H9 (cell line): ENCODE measurements around the gene SZT2. TPM values are rescaled to one million over a fixed set of nuclear protein-coding genes. Genes with fewer than 3 reads are reported as not detected.

Experiments used
- DNase-seq: peaks from one replicate; pipeline ENCODE4 v3.0.0-alpha.2; 2017
- H2AFZ ChIP-seq: one replicate; pipeline ENCODE4 v1.6.1; 2013; ENCODE audit warnings: mild to moderate bottlenecking, low read length, control low read depth, moderate library complexity
- H2AK5ac ChIP-seq: 2 replicates; pipeline ENCODE4 v1.6.1; 2013; ENCODE audit warnings: low read length, control low read depth, mixed read lengths; ENCODE audit not compliant: insufficient read length
- H2BK120ac ChIP-seq: one replicate; pipeline ENCODE4 v1.6.1; 2013; ENCODE audit warnings: low read depth, mild to moderate bottlenecking, low read length, control low read depth, inconsistent platforms; ENCODE audit not compliant: poor library complexity, severe bottlenecking
- H2BK12ac ChIP-seq: 2 replicates; pipeline ENCODE4 v1.6.1; 2013; ENCODE audit warnings: low read length, control low read depth, mixed read lengths, low read depth; ENCODE audit not compliant: insufficient read length
- H2BK15ac ChIP-seq: 2 replicates; pipeline ENCODE4 v1.6.1; 2013; ENCODE audit warnings: low read depth, low read length, control low read depth
- H2BK20ac ChIP-seq: one replicate; pipeline ENCODE4 v1.6.1; 2013; ENCODE audit warnings: low read depth, mild to moderate bottlenecking, low read length, control low read depth, inconsistent platforms; ENCODE audit not compliant: poor library complexity, severe bottlenecking
- H2BK5ac ChIP-seq: 2 replicates; pipeline ENCODE4 v1.6.1; 2013; ENCODE audit warnings: low read length, control low read depth, mixed read lengths; ENCODE audit not compliant: insufficient read length
- H3K14ac ChIP-seq: 2 replicates; pipeline ENCODE4 v1.6.1; 2013; ENCODE audit warnings: low read length, control low read depth; ENCODE audit not compliant: insufficient read depth
- H3K18ac ChIP-seq: 2 replicates; pipeline ENCODE4 v1.6.1; 2013; ENCODE audit warnings: low read depth, mild to moderate bottlenecking, mixed read lengths, low read length, control low read depth; ENCODE audit not compliant: insufficient read length
- H3K23ac ChIP-seq: 2 replicates; pipeline ENCODE4 v1.6.1; 2013; ENCODE audit warnings: low read length, control low read depth, mixed read lengths, low read depth; ENCODE audit not compliant: insufficient read length
- H3K23me2 ChIP-seq: 2 replicates; pipeline ENCODE4 v1.6.1; 2013; ENCODE audit warnings: low read depth, mild to moderate bottlenecking, mixed read lengths, low read length, control low read depth; ENCODE audit not compliant: insufficient read length, poor library complexity, severe bottlenecking
- H3K27ac ChIP-seq: 2 replicates; pipeline ENCODE4 v1.5.1; 2013; ENCODE audit warnings: low read length, control low read depth, mixed read lengths, low read depth; ENCODE audit not compliant: insufficient read length
- H3K27me3 ChIP-seq: 2 replicates; pipeline ENCODE4 v1.6.1; 2013; ENCODE audit warnings: low read length, control low read depth, inconsistent platforms; ENCODE audit not compliant: insufficient read depth
- H3K4ac ChIP-seq: 2 replicates; pipeline ENCODE4 v1.6.1; 2013; ENCODE audit warnings: low read depth, mild to moderate bottlenecking, control low read depth, inconsistent platforms, low read length, moderate library complexity
- H3K4me1 ChIP-seq: 2 replicates; pipeline ENCODE4 v1.6.1; 2013; ENCODE audit warnings: low read length, control low read depth, inconsistent platforms; ENCODE audit not compliant: insufficient read depth
- H3K4me2 ChIP-seq: 2 replicates; pipeline ENCODE4 v1.6.1; 2013; ENCODE audit warnings: low read length, control low read depth, mixed read lengths; ENCODE audit not compliant: insufficient read length, insufficient read depth
- H3K56ac ChIP-seq: 2 replicates; pipeline ENCODE4 v1.6.1; 2013; ENCODE audit warnings: low read depth, mild to moderate bottlenecking, mixed read lengths, low read length, control low read depth; ENCODE audit not compliant: insufficient read length
- H3K79me1 ChIP-seq: 2 replicates; pipeline ENCODE4 v1.6.1; 2013; ENCODE audit warnings: low read depth, mild to moderate bottlenecking, moderate library complexity, low read length, control low read depth, inconsistent platforms; ENCODE audit not compliant: insufficient read depth, poor library complexity, severe bottlenecking
- H3K79me2 ChIP-seq: 2 replicates; pipeline ENCODE4 v1.6.1; 2013; ENCODE audit warnings: low read length, control low read depth, inconsistent platforms; ENCODE audit not compliant: insufficient read depth
- H3K9ac ChIP-seq: 2 replicates; pipeline ENCODE4 v1.6.1; 2013; ENCODE audit warnings: low read length, control low read depth, mixed read lengths; ENCODE audit not compliant: insufficient read length; ENCODE audit errors: extremely low read depth
- H3K9me3 ChIP-seq: one replicate; pipeline ENCODE4 v1.6.1; 2013; ENCODE audit warnings: low read depth, low read length, inconsistent platforms; ENCODE audit not compliant: control insufficient read depth
- H3T11ph ChIP-seq: one replicate; pipeline ENCODE4 v1.6.1; 2013; ENCODE audit warnings: mild to moderate bottlenecking, low read length, control low read depth, inconsistent platforms
- H4K20me1 ChIP-seq: one replicate; pipeline ENCODE4 v1.6.1; 2013; ENCODE audit not compliant: control insufficient read depth, insufficient read length, insufficient read depth
- H4K5ac ChIP-seq: 2 replicates; pipeline ENCODE4 v1.6.1; 2013; ENCODE audit warnings: low read depth, mild to moderate bottlenecking, mixed read lengths, low read length, control low read depth; ENCODE audit not compliant: insufficient read length
- H4K8ac ChIP-seq: replicated peaks from 2 replicates; pipeline ENCODE4 v1.6.1; 2013; ENCODE audit warnings: low read length, control low read depth, mixed read lengths, low read depth; ENCODE audit not compliant: insufficient read length
- H4K91ac ChIP-seq: 2 replicates; pipeline ENCODE4 v1.6.1; 2013; ENCODE audit warnings: low read depth, mild to moderate bottlenecking, moderate library complexity, mixed read lengths, low read length, control low read depth; ENCODE audit not compliant: insufficient read length
- H3K27ac Mint-ChIP-seq, 3 experiments: 2 replicates in 2 of 3; 3 replicates in 1 of 3; pipeline ENCODE4 v1.8.0; 2020 to 2021; ENCODE audit warnings: mixed read lengths in 3 of 3, mild to moderate bottlenecking in 1 of 3, moderate library complexity in 1 of 3
- H3K27me3 Mint-ChIP-seq: 2 replicates; pipeline ENCODE4 v1.8.0; 2021; ENCODE audit warnings: low read depth, mild to moderate bottlenecking, moderate library complexity, mixed read lengths
- H3K36me3 Mint-ChIP-seq, 3 experiments: 2 replicates in 2 of 3; 3 replicates in 1 of 3; pipeline ENCODE4 v1.8.0; 2020 to 2021; ENCODE audit warnings: low read depth in 3 of 3, mixed read lengths in 3 of 3; ENCODE audit not compliant: insufficient read depth in 1 of 3
- H3K4me1 Mint-ChIP-seq, 2 experiments: 2 replicates each; pipeline ENCODE4 v1.8.0; 2020; ENCODE audit warnings: mixed read lengths in 2 of 2
- H3K4me3 Mint-ChIP-seq, 2 experiments: 2 replicates in 1 of 2; 3 replicates in 1 of 2; pipeline ENCODE4 v1.8.0; 2020 to 2021; ENCODE audit warnings: mild to moderate bottlenecking in 2 of 2, mixed read lengths in 2 of 2, moderate library complexity in 1 of 2
- H3K9me3 Mint-ChIP-seq, 2 experiments: 2 replicates in 1 of 2; 3 replicates in 1 of 2; pipeline ENCODE4 v1.8.0; 2020; ENCODE audit warnings: mild to moderate bottlenecking in 2 of 2, mixed read lengths in 2 of 2, moderate library complexity in 1 of 2
- CTCF ChIP-seq: fragments of 200-600 bp; sonication (generic); conservative IDR thresholded peaks from 3 replicates; pipeline ENCODE4 v1.8.0; 2021; ENCODE audit warnings: antibody characterized with exemption, mild to moderate bottlenecking
- WGBS: extraction: QIAGEN DNeasy Blood & Tissue Kit; methylation state at CpG from one replicate; pipeline ENCODE4 v1.1.7; 2013; ENCODE audit warnings: missing lambda C conversion rate, low lambda C conversion rate, mixed read lengths; ENCODE audit not compliant: insufficient read length; ENCODE audit errors: extremely low coverage; 5-methylcytosine and 5-hydroxymethylcytosine counted together
- total RNA-seq: library from RNA; stranded (reverse); gene quantifications from 2 replicates; pipeline ENCODE4 v1.2.1, GENCODE V29; 2021

Gene SZT2
- total RNA-seq, 1 experiment from 2014 or later: 16.8 TPM

GRCh38 chr1:43466403-43466802, 76.7 kb downstream of the SZT2 start:
- no peaks in the 10 kb centered on the region for H3K27me3 ChIP-seq
- no peak for DNase-seq
- no peak overlapping the region for H2AFZ ChIP-seq
- H3K79me1 ChIP-seq: no peaks in the 10 kb centered on the region
- H3K9me3 Mint-ChIP-seq: peaks cover 0 to 1% of the 10 kb centered on the region in 2 experiments; a peak in 1 of 5 replicates
- no peaks in the 10 kb centered on the region for H3K36me3 Mint-ChIP-seq
- no peak overlapping the region for H3K18ac ChIP-seq
- no peak overlapping the region for H3K4me2 ChIP-seq
- H4K8ac ChIP-seq: no peak overlapping the region
- H3K23me2 ChIP-seq: no peaks in the 10 kb centered on the region
- H3K79me2 ChIP-seq: no peaks in the 10 kb centered on the region
- H3K4me1 ChIP-seq: no peaks in the 10 kb centered on the region
- no peak overlapping the region for H3K4ac ChIP-seq
- no peak for TF ChIP-seq CTCF
- H3K9me3 ChIP-seq: no peaks in the 10 kb centered on the region
- H3K4me3 Mint-ChIP-seq: no peak overlapping the region
- H3K14ac ChIP-seq: no peak overlapping the region
- H2AK5ac ChIP-seq: no peak overlapping the region
- H2BK12ac ChIP-seq: no peak overlapping the region
- no peak overlapping the region for H2BK20ac ChIP-seq
- no peak overlapping the region for H3K27ac ChIP-seq
- no peaks in the 10 kb centered on the region; the same call in 1 of the 2 replicates for H3K27me3 Mint-ChIP-seq
- no peak overlapping the region for H4K5ac ChIP-seq
- H3K9ac ChIP-seq: no peak overlapping the region
- H2BK5ac ChIP-seq: no peak overlapping the region
- no peak overlapping the region for H3K56ac ChIP-seq
- no peak overlapping the region for H3K27ac Mint-ChIP-seq
- no peak overlapping the region for H3T11ph ChIP-seq
- H3K4me1 Mint-ChIP-seq: no peaks in the 10 kb centered on the region
- no peak overlapping the region for H4K91ac ChIP-seq
- H4K20me1 ChIP-seq: no peaks in the 10 kb centered on the region
- H2BK15ac ChIP-seq: no peak overlapping the region
- no CpG with 5 or more reads among the region's 2 CpGs for WGBS
- H3K23ac ChIP-seq: no peak overlapping the region
- no peak overlapping the region for H2BK120ac ChIP-seq
